SU-DHL-6 (cell line): ENCODE measurements around the gene FAM53B.

Experiments
- H2AFZ ChIP-seq: fragments of 200-600 bp; sonication (generic); 2 replicates; pipeline ENCODE4 v1.6.1; 2014; ENCODE audit warnings: low read depth, mild to moderate bottlenecking, moderate library complexity, mixed read lengths, antibody characterized with exemption, low read length; ENCODE audit not compliant: severe bottlenecking
- H3F3A ChIP-seq: fragments of 200-600 bp; shearing (Covaris generic); 2 replicates; pipeline ENCODE4 v1.6.0; 2016; ENCODE audit warnings: antibody characterized with exemption, mild to moderate bottlenecking; ENCODE audit not compliant: insufficient read depth
- H3K27ac ChIP-seq: fragments of 200-600 bp; sonication (generic); 2 replicates; pipeline ENCODE4 v1.5.1; 2016; ENCODE audit warnings: low read depth, mild to moderate bottlenecking, low read length, moderate library complexity, mixed read lengths
- H3K27me3 ChIP-seq: fragments of 200-600 bp; sonication (generic), shearing (Covaris generic); 2 replicates; pipeline ENCODE4 v1.6.0; 2014; ENCODE audit warnings: mild to moderate bottlenecking, low read length
- H3K36me3 ChIP-seq: fragments of 200-600 bp; sonication (generic); 2 replicates; pipeline ENCODE4 v1.6.1; 2014; ENCODE audit warnings: mild to moderate bottlenecking, low read length, mixed read lengths
- H3K4me2 ChIP-seq: fragments of 300-600, 200-600 bp; shearing (Covaris generic), sonication (generic); 2 replicates; pipeline ENCODE4 v1.6.0; 2014; ENCODE audit warnings: low read length, low read depth, mild to moderate bottlenecking; ENCODE audit not compliant: poor library complexity, severe bottlenecking
- H3K4me3 ChIP-seq: fragments of 200-600 bp; sonication (generic); 2 replicates; pipeline ENCODE4 v1.5.1; 2014; ENCODE audit warnings: antibody characterized with exemption, low read length, mild to moderate bottlenecking, mixed read lengths; ENCODE audit not compliant: insufficient read depth, poor library complexity, severe bottlenecking
- H3K79me2 ChIP-seq: fragments of 200-600 bp; sonication (generic); 2 replicates; pipeline ENCODE4 v1.6.1; 2014; ENCODE audit warnings: mild to moderate bottlenecking, low read length, moderate library complexity; ENCODE audit not compliant: insufficient read depth
- H3K9ac ChIP-seq: fragments of 200-600 bp; sonication (generic); 2 replicates; pipeline ENCODE4 v1.7.0; 2014; ENCODE audit warnings: mild to moderate bottlenecking, low read length
- H3K9me2 ChIP-seq: fragments of 200-600 bp; sonication (generic); replicated peaks from 2 replicates; pipeline ENCODE4 v1.6.1; 2014; ENCODE audit warnings: low read length; ENCODE audit not compliant: insufficient read depth
- H3K9me3 ChIP-seq: fragments of 200-600 bp; sonication (generic); 2 replicates; pipeline ENCODE4 v1.6.1; 2014; ENCODE audit warnings: low read length, mixed read lengths; ENCODE audit not compliant: insufficient read depth
- H4K20me1 ChIP-seq: fragments of 200-600 bp; sonication (generic); 2 replicates; pipeline ENCODE4 v1.6.1; 2014; ENCODE audit warnings: low read depth, mild to moderate bottlenecking, antibody characterized with exemption, low read length, moderate library complexity, mixed read lengths
- CTCF ChIP-seq: fragments of 200-600 bp; sonication (generic); IDR thresholded peaks from one replicate; pipeline ENCODE4 v1.5.1; 2017; ENCODE audit warnings: antibody characterized with exemption, mild to moderate bottlenecking, low read length, moderate library complexity; ENCODE audit not compliant: insufficient read depth, poor library complexity, severe bottlenecking
- EZH2phosphoT487 ChIP-seq: fragments of 200-600 bp; sonication (generic), shearing (Covaris generic); conservative IDR thresholded peaks from 2 replicates; pipeline ENCODE4 v1.6.1; 2018; ENCODE audit warnings: mild to moderate bottlenecking, antibody characterized with exemption, low read length, moderate library complexity, mixed read lengths

The FAM53B gene

DNA sequence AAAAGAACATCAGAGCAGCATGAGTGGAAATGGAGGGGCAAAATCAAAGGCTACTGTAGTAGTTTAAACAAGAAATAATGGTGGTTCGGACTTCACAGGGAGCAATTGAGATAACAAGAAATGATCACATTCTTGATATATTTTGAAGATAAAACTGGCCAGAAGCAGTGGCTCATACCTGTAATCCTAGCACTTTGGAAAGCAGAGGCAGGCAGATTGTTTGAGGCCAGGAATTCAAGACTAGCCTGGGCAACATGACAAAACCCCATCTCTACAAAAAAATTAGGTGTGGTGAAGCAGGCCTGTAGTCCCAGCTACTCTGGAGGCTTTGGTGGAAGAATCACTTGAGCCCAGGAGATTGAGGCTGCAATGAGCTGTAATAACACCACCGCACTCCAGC lies 24.6 kb upstream of the FAM53B start:
- Histone ChIP-seq H2AFZ (no peak overlapping the region), H3K36me3 (peaks cover 21% of the 10 kb centered on the region), H3K9me2 (no peaks in the 10 kb centered on the region), H3K79me2 (no peaks in the 10 kb centered on the region), H3F3A (peaks cover 2% of the 10 kb centered on the region; the same call in 1 of the 2 replicates), H3K9ac (no peak overlapping the region), H3K27me3 (no peaks in the 10 kb centered on the region), H4K20me1 (no peaks in the 10 kb centered on the region), H3K27ac (no peak overlapping the region), H3K4me3 (no peak overlapping the region), H3K9me3 (no peaks in the 10 kb centered on the region), H3K4me2 (no peak overlapping the region)
- no peak for TF ChIP-seq EZH2phosphoT487

- Histone ChIP-seq H3K4me2 (no peak overlapping the region), H3K9ac (no peak overlapping the region), H2AFZ (no peak overlapping the region), H3K79me2 (no peaks in the 10 kb centered on the region), H3K27ac (no peak overlapping the region), H3K9me3 (no peaks in the 10 kb centered on the region), H3K36me3 (peaks cover 49% of the 10 kb centered on the region), H3K9me2 (no peaks in the 10 kb centered on the region), H4K20me1 (no peaks in the 10 kb centered on the region), H3K27me3 (no peaks in the 10 kb centered on the region), H3K4me3 (no peak overlapping the region), H3F3A (peaks cover 2% of the 10 kb centered on the region; the same call in 1 of the 2 replicates)
- no peak for TF ChIP-seq EZH2phosphoT487
- no peak for TF ChIP-seq CTCF
Measured at GRCh38 chr10:124765256-124765655, 21.1 kb upstream of the FAM53B start.

GRCh38 chr10:124763267-124763666 lies 19.1 kb upstream of the FAM53B start:
- Histone ChIP-seq H3F3A (peaks cover 2% of the 10 kb centered on the region; the same call in 1 of the 2 replicates), H2AFZ (no peak overlapping the region), H3K9me2 (no peaks in the 10 kb centered on the region), H3K27me3 (no peaks in the 10 kb centered on the region), H3K4me2 (no peak overlapping the region), H4K20me1 (no peaks in the 10 kb centered on the region), H3K9me3 (no peaks in the 10 kb centered on the region), H3K36me3 (peaks cover 69% of the 10 kb centered on the region), H3K4me3 (no peak overlapping the region), H3K9ac (no peak overlapping the region), H3K27ac (no peak overlapping the region), H3K79me2 (no peaks in the 10 kb centered on the region)
- TF ChIP-seq EZH2phosphoT487 (no peak), CTCF (no peak)

DNA sequence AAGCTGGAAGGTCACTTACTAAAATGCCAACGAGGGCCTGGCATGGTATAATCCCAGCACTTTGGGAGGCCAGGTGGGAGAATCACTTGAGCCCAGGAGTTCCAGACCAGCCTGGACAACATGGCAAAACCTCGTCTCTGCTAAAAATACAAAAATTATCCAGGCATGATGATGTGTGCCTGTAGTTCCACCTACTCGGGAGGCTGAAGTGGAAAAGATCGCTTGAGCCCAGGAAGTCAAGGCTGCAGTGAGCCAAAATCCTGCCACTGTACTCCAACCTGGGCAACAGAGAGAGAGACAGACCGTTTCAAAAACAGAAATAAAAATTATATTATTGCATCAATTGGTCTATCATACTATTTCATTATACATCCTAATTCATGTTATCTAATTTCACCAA lies 18.1 kb upstream of the FAM53B start:
- Histone ChIP-seq H3F3A (peaks cover 2% of the 10 kb centered on the region; the same call in 1 of the 2 replicates), H3K4me3 (no peak overlapping the region), H3K27ac (no peak overlapping the region), H3K9me3 (no peaks in the 10 kb centered on the region), H3K9me2 (no peaks in the 10 kb centered on the region), H3K36me3 (peaks cover 77% of the 10 kb centered on the region), H3K79me2 (no peaks in the 10 kb centered on the region), H4K20me1 (no peaks in the 10 kb centered on the region), H3K27me3 (no peaks in the 10 kb centered on the region), H2AFZ (no peak overlapping the region), H3K9ac (no peak overlapping the region), H3K4me2 (no peak overlapping the region)
- TF ChIP-seq EZH2phosphoT487 (no peak), CTCF (no peak)
